Stomach (tissue), 9 donors: ENCODE measurements around the gene CNTN4. TPM values are rescaled to one million over a fixed set of nuclear protein-coding genes. Genes with fewer than 3 reads are reported as not detected.
A peak's percentile ranks its signal among the peaks of the same experiment; 100 is the strongest.

Source experiments
- DNase-seq, 2 donors: peaks; one replicate each; pipeline versions ENCODE4 v3.0.0 to v3.0.0-alpha.2; 2013 to 2019
- H3K27ac ChIP-seq, 5 donors: fragments of 200-600 bp in 4 of 5; sonication (generic) in 4 of 5; one replicate each; pipeline ENCODE4 v1.5.1; 2013 to 2019; ENCODE audit warnings: mild to moderate bottlenecking in 1 of 5, moderate library complexity in 1 of 5
- H3K27me3 ChIP-seq, 3 donors: fragments of 200-600 bp; sonication (generic); one replicate each; pipeline ENCODE4 v1.5.1; 2017 to 2019; ENCODE audit warnings: mixed run types in 1 of 3
- H3K36me3 ChIP-seq, 4 donors: fragments of 200-600 bp; sonication (generic); 1 replicate in 3 of 4; 2 replicates in 1 of 4; pipeline ENCODE4 v1.5.1; 2016 to 2019
- H3K4me1 ChIP-seq, 4 donors: fragments of 200-600 bp; sonication (generic); one replicate each; pipeline ENCODE4 v1.5.1; 2016 to 2019
- H3K4me3 ChIP-seq, 4 donors: fragments of 200-600 bp; sonication (generic) in 3 of 4; one replicate each; pipeline ENCODE4 v1.5.1; 2016 to 2019; ENCODE audit warnings: mild to moderate bottlenecking in 1 of 4
- H3K9me3 ChIP-seq, 4 donors: fragments of 200-600 bp; sonication (generic); one replicate each; pipeline ENCODE4 v1.5.1; 2016 to 2019
- EP300 ChIP-seq: sonication (generic); formaldehyde crosslinking; IDR thresholded peaks from one replicate; pipeline ENCODE4 v1.6.1; 2017; ENCODE audit warnings: antibody characterized with exemption
- POLR2A ChIP-seq, 4 donors: fragments of 450-650 bp; IDR thresholded peaks; one replicate each; pipeline ENCODE4 v1.6.1; 2016; ENCODE audit warnings: antibody characterized with exemption in 4 of 4, control low read depth in 2 of 4, mild to moderate bottlenecking in 1 of 4, moderate library complexity in 1 of 4
- POLR2AphosphoS5 ChIP-seq, 3 donors: sonication (generic); formaldehyde crosslinking; IDR thresholded peaks; one replicate each; pipeline ENCODE4 v1.6.1; 2016; ENCODE audit warnings: antibody characterized with exemption in 3 of 3
- WGBS, 5 donors: extraction: QIAGEN DNeasy Blood & Tissue Kit in 3 of 5; methylation state at CpG; one replicate each; pipeline versions ENCODE4 v1.1.5 to v1.1.7; 2013 to 2018; 5-methylcytosine and 5-hydroxymethylcytosine counted together
- intact Hi-C: fragments of 100-400 bp; cut with DNase I; formaldehyde crosslinking; loops from one replicate; pipeline ENCODE4 v1.15.1; 2023; ENCODE audit warnings: low total_unique reads
- polyA plus RNA-seq, 3 donors: library from polyadenylated mRNA; stranded (reverse); fragments of 200-250 nt; gene quantifications; one replicate each; pipeline ENCODE4 v1.2.3, GENCODE V29; 2013
- total RNA-seq, 5 donors: library from RNA; depleted of rRNA; stranded (reverse); fragments of >200 nt; gene quantifications; one replicate each; pipeline versions ENCODE4 v1.1.0 to v1.2.3, GENCODE V29; 2014 to 2016
- TF ChIP-seq, protein P1 (sequence below), 7 experiments: fragments of 450-650 bp in 4 of 7; fragments of 200-600 bp in 3 of 7; sonication (generic) in 3 of 7; IDR thresholded peaks; one replicate each; pipeline ENCODE4 v1.5.1; 2016 to 2019; ENCODE audit warnings: antibody characterized with exemption in 7 of 7, control low read depth in 2 of 7, mild to moderate bottlenecking in 1 of 7
- donor health status: healthy with polysubstance abuse.
- donor health status: Bipolar disorder and iron deficiency.
- donor health status: healthy.

CNTN4 gene
- total and polyA plus RNA-seq, 8 donors: 0.45 to 97.0 (median 5.6) TPM

DNA sequence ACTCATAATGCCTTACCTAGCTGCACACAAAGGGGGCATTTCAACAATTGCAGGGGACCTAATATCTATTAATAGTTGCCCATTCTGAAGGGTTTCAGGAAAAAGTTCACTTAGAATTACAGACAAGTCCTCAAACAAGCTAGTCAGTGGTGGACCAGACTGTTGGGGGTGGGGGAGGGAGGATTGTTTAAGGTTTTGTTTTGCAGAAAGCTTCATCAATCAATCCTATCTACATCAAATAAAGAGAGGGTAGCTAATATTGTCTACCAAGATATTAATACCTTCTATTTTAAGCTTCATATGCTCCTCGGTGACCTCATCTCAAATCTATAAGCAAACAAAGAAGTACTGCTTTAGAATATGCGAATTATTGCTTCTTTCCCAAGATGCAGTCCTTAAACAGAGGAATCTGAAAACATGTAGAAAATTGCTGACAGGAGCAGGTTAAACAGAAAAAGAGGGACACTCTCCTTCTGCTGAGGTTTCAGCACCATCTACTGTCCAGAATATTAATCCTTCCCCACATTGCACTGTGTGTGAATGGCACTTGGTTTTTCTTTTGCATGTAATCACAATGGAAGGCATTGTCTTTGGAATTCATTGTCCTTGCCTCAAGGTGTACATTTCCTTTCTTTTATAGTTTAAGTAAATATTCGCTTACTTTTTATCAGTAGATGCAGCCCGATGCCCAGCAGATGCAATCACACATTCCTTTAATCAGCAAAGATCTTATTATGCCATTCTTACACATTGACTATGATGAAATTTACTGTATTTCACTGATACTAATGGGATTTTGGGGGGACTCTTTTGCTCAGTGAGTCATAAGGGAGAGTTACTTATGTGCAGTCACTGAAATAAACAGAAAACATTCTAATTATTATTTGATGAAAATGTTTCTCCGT is 916.8 kb downstream of the CNTN4 start:
- TF ChIP-seq POLR2AphosphoS5 (IDR thresholded peaks at IDR 0.05): peak in 1 of 3 donors; percentile 16
- TF ChIP-seq, protein P1, sequence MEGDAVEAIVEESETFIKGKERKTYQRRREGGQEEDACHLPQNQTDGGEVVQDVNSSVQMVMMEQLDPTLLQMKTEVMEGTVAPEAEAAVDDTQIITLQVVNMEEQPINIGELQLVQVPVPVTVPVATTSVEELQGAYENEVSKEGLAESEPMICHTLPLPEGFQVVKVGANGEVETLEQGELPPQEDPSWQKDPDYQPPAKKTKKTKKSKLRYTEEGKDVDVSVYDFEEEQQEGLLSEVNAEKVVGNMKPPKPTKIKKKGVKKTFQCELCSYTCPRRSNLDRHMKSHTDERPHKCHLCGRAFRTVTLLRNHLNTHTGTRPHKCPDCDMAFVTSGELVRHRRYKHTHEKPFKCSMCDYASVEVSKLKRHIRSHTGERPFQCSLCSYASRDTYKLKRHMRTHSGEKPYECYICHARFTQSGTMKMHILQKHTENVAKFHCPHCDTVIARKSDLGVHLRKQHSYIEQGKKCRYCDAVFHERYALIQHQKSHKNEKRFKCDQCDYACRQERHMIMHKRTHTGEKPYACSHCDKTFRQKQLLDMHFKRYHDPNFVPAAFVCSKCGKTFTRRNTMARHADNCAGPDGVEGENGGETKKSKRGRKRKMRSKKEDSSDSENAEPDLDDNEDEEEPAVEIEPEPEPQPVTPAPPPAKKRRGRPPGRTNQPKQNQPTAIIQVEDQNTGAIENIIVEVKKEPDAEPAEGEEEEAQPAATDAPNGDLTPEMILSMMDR (IDR thresholded peaks at IDR 0.05): peak in 4 of 7 experiments; percentile 9 to 55 (median 37)
- TF ChIP-seq POLR2A (IDR thresholded peaks at IDR 0.05): no peak
- WGBS, 5 donors: 14 to 31% (median 17%) methylated on average over 5 of the region's 5 CpGs
- H3K27ac ChIP-seq: no peak overlapping the region
- H3K27me3 ChIP-seq: no peaks in the 10 kb centered on the region
- no peaks in the 10 kb centered on the region for H3K36me3 ChIP-seq
- intact Hi-C loops: no loop called here
- DNase-seq: peak in 1 of 2 donors; percentile 81
- no peak overlapping the region for H3K4me3 ChIP-seq
- peaks cover 0 to 26% (median 12%) of the 10 kb centered on the region in 4 donors for H3K4me1 ChIP-seq
- no peaks in the 10 kb centered on the region for H3K9me3 ChIP-seq

DNA sequence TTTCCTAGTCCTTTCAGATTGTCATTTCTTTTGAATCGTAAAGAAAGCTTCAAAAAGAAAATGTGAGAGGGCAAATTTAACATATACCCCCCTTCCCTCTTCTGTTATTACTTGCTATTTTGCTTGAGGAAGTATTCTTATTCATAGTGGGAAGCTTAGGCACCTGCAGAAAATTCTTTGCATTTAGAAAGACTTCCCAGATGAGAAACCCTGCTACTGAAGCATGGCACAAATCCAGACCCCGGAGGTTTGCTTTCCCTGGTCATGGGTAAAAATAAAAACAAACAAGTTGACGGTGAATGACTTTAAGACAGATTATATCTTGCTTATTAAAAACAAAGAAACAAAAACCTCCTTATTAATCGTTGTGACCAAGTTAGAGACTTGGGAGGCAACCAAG is 917.6 kb downstream of the CNTN4 start:
- intact Hi-C loops: no loop called here
- no peak for TF ChIP-seq POLR2AphosphoS5 (IDR thresholded peaks at IDR 0.05)
- TF ChIP-seq EP300: no peak
- no peak for TF ChIP-seq POLR2A (IDR thresholded peaks at IDR 0.05)
- TF ChIP-seq, protein P1 (IDR thresholded peaks at IDR 0.05): no peak
- WGBS, 5 donors: 37 to 57% (median 42%) methylated on average over 4 of the region's 4 CpGs
- no peak overlapping the region for H3K27ac ChIP-seq
- no peak for DNase-seq
- no peaks in the 10 kb centered on the region for H3K27me3 ChIP-seq
- H3K4me1 ChIP-seq: peaks cover 0 to 26% (median 12%) of the 10 kb centered on the region in 4 donors
- H3K9me3 ChIP-seq: no peaks in the 10 kb centered on the region
- no peaks in the 10 kb centered on the region for H3K36me3 ChIP-seq
- no peak overlapping the region for H3K4me3 ChIP-seq

- Histone ChIP-seq H3K36me3 (no peaks in the 10 kb centered on the region), H3K9me3 (no peaks in the 10 kb centered on the region), H3K4me1 (peaks cover 0 to 6% (median 2%) of the 10 kb centered on the region in 4 donors), H3K27me3 (no peaks in the 10 kb centered on the region), H3K27ac (no peak overlapping the region), H3K4me3 (no peak overlapping the region)
- 79 to 92% (median 87%) methylated on average over 7 of the region's 7 CpGs for WGBS, 5 donors
- DNase-seq: no peak
- intact Hi-C loops: no loop called here
- TF ChIP-seq, protein P1 (IDR thresholded peaks at IDR 0.05): no peak
- TF ChIP-seq EP300: no peak
- TF ChIP-seq POLR2AphosphoS5 (IDR thresholded peaks at IDR 0.05): no peak
- no peak for TF ChIP-seq POLR2A (IDR thresholded peaks at IDR 0.05)
Observed at GRCh38 chr3:3020209-3020608, 921.5 kb downstream of the CNTN4 start.

DNA sequence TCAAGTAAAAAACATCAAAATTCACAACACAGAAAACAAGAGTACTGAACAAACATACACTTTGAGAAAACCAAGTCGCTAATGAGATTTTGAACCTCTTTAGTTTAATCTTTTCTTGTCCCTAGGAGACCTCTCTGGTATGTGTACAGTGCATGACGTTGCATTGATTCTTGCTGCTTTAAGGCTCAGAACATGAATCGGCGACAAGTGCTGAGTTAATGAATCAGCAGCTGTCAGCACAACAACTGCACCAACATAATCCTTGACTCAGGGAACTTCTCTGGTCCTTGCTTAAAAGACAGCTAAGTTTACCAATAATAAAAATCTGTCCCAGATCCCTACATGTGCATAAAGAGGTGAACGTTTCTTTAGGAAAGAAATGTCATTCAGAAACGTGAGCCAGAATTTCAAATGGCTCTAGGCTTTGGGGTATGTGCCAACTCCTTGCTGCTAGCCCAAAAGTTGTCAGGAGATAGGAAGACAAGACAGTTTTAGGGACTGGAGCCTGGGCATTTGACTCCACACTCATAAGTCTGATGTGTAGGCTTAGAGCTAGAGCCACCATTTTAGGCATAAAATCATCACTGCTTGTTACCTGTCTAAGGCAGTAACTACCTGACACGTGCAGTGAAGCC is 924.6 kb downstream of the CNTN4 start:
- intact Hi-C loops: no loop called here
- peak in 1 of 2 donors; percentile 12 for DNase-seq
- Histone ChIP-seq H3K36me3 (no peaks in the 10 kb centered on the region), H3K27me3 (no peaks in the 10 kb centered on the region), H3K9me3 (no peaks in the 10 kb centered on the region), H3K27ac (no peak overlapping the region), H3K4me1 (no peaks in the 10 kb centered on the region), H3K4me3 (no peak overlapping the region)
- WGBS, 5 donors: 23 to 50% (median 36%) methylated on average over 7 of the region's 7 CpGs
- TF ChIP-seq, protein P1 (IDR thresholded peaks at IDR 0.05): no peak
- no peak for TF ChIP-seq EP300
- no peak for TF ChIP-seq POLR2AphosphoS5 (IDR thresholded peaks at IDR 0.05)
- TF ChIP-seq POLR2A (IDR thresholded peaks at IDR 0.05): no peak
